NCI-H460 (cell line): ENCODE data around the gene APOD. TPM values are rescaled to one million over a fixed set of nuclear protein-coding genes. Genes with fewer than 3 reads are reported as not detected.
"Not testable (repeated sequence)": the region's sequence is repeated elsewhere in the genome, so short reads cannot be mapped to it uniquely, and the experiment has no call there.

Experiments
- DNase-seq: peaks from one replicate; pipeline ENCODE4 v3.0.0-alpha.2; 2016; ENCODE audit warnings: low read depth; ENCODE audit errors: extremely low read depth
- total RNA-seq: library from RNA; depleted of rRNA; stranded (reverse); fragments of >200 nt; shearing (Covaris generic); gene quantifications from 2 replicates; pipeline ENCODE4 v1.2.3, GENCODE V29; 2014

APOD gene
- total RNA-seq, 1 experiment from 2014 or later = 0.15 TPM

- not testable (repeated sequence) for DNase-seq
These were observed 36.0 kb upstream of the APOD start for GRCh38 chr3:195619591-195620369.

DNA sequence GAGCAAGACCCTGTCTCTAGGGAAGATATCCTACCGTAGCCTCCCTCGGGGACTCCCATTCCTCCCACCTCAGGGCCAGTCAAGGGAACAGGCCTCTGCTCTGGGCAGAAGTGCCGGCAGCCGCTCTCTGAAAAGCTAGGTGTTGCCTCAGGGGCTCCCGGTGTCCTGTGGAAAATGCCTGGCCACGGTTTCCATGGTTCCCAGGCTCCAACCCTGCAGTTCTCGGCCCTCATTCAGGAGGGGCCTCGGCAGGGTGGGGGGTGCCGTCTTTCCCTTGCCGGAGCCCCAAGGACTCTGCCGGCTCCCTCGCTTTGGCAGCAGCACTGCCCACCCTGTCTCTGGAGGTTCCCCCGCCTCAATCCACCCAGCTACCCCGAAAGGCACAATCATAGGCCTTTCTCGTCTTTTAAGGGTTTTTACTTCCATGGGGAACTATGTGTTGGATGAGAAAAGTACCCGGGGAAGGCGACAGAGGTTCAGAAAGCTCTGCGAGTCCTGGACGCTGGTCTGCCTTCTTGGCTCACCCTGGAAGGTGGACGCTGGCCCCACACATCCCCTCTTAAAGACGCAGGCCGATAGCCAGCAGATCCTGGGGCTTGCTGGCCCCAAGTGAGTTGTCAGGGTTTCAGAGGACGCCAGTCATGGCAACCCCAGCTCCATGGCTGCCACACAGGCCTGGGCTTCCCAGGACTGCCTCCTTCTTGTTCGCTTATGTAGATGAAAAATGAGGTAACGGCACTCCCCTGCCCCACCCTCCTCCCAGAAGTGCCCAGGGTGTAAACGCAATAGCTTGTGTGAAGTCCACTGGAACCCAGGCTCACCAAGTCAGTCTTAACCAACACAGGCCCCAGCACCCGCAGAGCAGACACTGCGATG is 34.3 kb upstream of the APOD start:
- not testable (repeated sequence) for DNase-seq

GRCh38 chr3:195617134-195617533 is 33.4 kb upstream of the APOD start:
- not testable (repeated sequence) for DNase-seq

DNA sequence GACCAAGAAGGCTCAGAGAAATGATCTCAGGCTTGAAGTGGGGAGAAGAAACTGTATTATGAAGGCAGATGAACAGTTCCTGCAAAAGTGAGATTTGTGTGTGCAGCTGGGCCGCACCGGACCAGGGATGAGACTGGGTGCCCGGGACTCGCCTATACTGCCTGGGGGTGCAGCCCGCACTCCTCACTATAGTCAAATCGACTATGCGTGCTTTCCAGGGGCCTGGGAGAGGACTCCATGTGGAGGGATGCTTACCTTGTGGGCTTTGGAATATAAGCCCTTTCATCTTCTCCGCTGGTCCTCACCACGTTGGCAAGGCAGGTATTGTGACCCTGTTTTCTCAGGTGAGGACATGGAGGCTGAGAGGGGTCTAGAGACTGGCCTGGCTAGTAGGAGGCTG is 32.9 kb upstream of the APOD start:
- no peak for DNase-seq

DNA sequence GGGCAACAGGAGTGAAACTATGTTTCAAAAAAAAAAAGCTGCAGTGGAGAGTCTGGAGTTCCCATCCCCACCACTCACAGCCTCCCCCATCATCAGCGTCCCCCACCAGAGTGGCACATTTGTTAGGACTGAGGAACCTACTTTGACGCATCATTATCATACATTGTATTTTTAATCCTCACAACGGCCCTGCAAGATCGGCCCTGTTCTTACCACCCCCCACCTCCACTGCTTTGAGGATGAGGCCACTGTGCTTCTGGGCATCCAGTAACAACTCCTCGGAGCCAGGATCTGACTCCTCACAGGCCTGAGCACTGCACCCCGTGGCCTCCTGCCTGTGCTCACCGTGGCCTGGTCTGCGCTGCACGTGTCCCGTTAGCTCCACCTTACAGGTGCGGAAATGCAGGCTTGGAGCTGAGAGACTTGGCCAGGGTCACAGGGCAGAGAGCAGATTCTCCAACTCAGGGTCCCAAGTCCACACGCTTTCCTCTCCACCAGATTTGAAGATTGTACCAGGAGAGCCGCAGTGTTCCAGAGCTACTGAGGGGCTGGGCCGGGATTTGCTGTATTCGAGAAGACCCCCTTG is 32.3 kb upstream of the APOD start:
- DNase-seq = not testable (repeated sequence)

DNA sequence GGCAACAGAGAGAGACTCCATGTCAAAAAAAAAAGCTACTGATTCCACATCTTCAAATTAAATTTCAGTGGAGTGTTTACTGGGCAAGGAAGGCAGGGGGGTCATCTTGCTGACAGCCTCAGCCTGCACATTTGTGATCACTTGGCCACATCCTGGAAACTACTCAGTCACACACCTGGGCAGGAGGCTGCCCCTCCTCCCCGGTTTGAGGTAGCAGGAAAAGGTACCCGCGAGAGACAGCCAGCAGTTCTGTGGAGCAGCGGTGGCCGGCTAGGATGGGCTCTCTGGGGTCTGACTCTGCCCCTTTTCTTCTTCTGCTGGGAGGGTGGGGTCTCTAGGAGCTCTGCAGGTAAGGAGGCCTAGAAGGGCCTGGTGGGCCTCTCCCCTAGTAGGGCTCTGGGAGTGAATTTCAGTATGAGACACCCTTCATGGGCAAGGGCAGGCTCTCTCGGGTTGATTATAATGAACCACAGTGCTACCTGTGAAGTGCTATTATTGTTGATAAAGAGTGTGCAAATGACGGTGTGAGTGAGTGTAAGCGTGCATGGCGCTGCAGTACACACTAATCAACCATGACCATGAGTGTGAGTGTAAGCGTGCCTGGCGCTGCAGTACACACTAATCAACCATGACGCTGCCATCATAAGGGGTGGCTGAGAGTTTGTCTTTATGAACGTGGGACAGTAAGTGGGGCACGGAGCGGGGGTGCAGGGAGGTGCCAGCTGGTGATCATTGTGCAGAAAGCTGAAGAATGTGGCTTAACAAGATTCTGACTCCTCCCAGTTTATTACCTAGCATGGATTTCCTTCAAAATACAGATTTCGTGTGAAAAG is 31.1 kb upstream of the APOD start:
- DNase-seq = not testable (repeated sequence)

DNA sequence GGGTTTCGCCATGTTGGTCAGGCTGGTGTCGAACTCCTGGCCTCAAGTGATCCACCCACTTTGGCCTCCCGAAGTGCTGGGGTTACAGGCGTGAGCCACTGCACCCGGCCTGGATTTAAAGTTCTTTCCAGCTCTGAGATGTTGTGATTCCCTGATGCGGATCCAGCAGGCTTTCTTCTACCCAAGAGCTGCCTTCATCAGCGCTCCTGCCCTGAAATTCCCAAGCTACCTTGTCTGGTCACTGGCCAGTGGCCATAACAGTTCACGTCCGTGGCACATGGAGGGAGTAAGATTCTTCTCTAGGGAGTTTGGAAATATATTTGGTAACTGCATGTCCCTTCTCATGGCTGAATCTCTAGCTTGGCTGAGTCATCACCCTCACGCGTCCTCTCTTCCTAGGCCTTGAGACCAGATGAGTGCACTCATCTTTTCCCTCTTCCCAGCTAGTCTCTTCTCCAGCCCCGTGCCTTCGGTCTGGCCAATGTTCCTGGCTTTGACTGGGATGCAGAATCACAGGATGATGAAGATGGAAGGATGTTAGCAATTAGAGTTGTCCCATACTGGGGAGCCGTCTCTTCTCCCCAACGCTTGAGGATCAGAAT is 29.8 kb upstream of the APOD start:
- no peak for DNase-seq

DNA sequence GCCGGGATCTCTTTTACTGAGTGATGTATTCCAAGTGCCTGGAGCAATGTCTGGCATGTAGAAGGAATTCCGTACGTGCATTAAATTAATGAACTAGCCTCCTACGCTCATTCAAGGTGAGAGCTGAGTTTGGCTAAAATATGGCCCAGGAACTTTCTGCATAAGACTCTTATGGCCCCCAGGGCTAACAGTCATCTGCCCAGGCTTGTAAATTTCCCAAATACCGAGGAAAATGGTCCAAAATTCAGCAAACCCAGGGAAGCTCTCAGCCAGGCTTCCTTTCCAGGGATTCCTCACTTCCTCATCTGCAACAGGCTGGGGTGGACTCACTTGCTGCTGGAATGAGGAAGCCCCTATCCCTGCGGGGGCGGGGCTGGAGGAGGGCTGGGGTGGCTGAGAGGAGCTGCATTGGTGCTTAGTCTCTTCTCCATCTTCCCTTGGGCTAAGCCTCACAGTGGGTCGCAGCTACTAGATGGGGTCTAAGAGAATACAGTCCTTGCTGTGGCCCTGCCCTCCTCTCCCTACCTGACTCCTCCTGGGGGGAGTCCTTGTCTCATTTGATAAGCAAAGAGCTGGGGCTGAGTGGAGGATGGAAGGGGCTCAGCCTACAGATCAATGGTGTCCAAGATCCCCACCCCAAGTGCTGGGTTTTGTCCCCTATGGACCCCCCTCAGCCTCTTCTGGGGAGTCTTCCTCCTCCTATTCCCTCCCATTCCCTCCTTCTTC is 28.5 kb upstream of the APOD start:
- DNase-seq = no peak

DNA sequence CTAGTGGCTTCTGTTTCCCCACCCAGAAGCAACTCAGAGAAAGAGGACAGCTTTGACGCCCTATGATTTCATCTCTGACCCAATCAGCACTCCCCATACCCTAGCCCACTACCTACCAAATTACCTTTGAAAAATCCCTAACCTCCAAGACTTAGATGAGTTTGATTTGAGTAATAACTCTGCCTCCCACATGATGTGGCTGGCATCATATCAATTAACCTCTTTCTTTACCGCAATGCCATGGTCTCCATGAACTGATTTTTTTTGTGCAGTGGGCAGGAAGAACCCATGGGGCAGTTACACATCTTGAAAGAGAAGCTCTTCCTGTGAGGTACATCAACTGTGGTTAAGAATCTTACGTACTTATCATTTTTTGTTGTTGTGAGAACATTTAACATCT is 25.5 kb upstream of the APOD start:
- no peak for DNase-seq

- DNase-seq = not testable (repeated sequence)
These were observed 18.0 kb upstream of the APOD start for GRCh38 chr3:195601785-195602184.

DNA sequence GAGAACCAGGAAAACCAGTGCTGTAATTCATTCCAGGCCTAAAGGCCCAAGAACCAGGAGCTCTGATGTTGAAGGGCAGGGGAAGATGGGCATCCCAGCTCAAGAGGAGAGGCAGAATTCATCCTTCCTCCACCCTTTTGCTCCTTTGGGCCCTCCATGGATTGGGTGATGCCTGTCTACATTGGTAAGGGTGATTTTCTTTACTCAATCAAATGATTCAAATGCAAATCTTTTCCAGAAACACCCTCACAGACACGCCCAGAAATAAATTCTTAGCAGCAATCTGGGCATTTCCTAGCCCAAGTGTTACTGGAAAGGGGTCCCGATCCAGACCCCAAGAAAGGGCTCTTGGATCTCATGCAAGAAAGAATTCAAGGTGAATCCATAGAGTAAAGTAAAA is 17.6 kb upstream of the APOD start:
- no peak for DNase-seq

DNA sequence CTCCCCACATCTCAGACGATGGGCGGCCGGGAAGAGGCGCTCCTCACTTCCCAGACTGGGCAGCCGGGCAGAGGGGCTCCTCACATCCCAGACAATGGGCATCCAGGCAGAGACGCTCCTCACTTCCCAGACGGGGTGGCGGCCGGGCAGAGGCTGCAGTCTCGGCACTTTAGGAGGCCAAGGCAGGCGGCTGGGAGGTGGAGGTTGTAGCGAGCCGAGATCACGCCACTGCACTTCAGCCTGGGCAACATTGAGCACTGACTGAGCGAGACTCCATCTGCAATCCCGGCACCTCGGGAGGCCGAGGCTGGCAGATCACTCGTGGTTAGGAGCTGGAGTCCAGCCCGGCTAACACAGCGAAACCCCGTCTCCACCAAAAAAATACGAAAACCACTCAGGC is 16.2 kb upstream of the APOD start:
- DNase-seq = not testable (repeated sequence)

- DNase-seq = not testable (repeated sequence)
These were observed 15.8 kb upstream of the APOD start for GRCh38 chr3:195599516-195599915.

DNA sequence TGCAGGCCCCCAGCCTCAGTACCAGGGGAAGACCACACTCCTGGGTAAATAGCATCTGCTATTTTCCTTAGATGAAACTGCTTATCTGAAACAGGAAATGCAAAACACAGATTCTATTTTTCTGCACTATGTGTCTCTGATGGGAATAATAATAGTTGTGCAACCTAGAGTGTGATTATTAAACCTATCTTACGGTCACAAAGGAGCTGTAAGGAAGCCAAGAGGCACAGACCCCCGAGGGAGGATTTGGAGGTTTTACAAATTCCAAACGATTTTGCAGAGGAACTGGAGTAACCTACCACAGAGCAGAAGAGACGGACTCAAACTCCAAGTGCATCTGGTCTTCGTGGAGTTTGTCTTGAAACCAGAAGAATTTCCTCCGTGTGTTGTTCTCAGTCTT is 14.1 kb upstream of the APOD start:
- DNase-seq = no peak

DNA sequence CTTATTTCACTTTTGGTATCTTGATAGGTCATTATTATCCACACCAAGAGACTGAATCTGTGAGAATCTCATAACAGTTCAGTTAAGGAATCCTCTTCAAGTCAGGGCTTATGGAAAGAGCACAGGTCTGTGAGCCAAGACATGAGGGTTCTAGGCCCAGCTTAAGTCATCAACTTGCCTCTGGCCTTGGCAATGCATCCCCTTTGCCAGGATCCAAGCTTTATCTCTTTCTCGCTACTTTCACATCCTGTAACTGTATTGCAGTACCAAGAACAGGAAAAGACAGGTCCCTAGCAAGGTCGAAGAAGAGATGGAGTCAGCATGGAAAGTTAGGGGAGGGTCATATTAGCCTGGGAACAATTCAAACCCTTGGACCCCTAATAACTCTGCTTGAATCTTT is 13.5 kb upstream of the APOD start:
- DNase-seq = no peak

- no peak for DNase-seq
These were observed 13.0 kb upstream of the APOD start for GRCh38 chr3:195596765-195597171.

DNA sequence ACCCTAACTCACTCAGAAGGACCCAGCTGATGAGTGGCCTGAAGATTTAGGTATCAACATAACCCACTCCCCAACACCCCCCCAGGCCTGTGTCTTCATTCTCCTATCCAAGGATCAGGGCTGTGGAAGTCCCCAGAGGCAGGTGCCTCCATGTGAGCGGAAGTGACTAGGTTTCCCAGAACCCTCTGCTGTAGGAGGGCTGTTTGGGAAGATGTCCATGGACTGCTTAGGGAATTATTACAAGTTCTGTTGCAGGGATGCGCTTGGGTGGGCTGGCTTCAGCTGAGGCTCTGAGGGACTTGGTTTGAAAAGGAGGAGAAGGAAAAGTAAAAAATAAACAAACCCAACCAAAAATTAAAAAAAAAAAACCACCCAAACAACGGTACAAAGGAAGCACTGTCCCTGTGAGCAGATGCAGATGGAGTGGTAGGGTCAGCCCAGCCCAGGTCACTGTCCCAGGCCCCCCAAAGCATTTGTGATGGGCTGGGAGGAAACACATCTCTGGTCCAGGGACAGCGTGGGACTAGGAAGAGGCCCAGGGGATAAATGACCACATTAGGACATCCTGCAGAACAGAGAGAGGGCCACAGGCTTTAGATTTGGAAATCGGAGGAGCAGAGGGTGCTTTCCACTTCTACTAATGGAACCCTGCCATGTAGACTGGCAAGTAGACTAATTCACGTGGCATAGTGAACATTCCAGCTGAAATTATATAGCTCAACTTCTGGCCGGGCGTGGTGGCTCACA is 12.2 kb upstream of the APOD start:
- no peak for DNase-seq

DNA sequence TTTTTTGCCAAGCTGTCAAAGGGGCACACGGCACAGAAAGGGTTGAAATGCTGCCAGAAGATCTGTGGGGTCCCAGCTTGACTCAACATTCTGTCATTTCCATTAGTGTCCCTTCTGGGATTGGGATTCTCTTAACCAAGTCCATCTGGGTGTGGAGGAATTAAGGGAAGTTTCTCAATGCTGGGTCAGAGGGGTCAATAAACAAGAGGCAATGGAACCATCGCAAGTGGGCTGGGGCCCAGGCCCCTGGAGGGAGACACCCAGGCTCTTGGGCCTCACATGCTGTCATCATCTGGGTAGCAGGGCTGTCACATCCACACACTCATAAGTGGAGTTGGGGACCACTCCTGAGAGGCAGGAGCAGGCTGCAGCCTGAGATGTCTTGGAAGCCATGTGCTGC is 8.1 kb upstream of the APOD start:
- DNase-seq = no peak

GRCh38 chr3:195591220-195591619 is 7.5 kb upstream of the APOD start:
- no peak for DNase-seq
